ENCODE results near the gene WDTC1. TPM values are rescaled to one million over a fixed set of nuclear protein-coding genes. Genes with fewer than 3 reads are reported as not detected.
A peak's percentile ranks its signal among the peaks of the same experiment; 100 is the strongest.

Gene WDTC1
- total and polyA plus RNA-seq, 4 donors: 19.8 to 41.0 (median 30.2) TPM

DNA sequence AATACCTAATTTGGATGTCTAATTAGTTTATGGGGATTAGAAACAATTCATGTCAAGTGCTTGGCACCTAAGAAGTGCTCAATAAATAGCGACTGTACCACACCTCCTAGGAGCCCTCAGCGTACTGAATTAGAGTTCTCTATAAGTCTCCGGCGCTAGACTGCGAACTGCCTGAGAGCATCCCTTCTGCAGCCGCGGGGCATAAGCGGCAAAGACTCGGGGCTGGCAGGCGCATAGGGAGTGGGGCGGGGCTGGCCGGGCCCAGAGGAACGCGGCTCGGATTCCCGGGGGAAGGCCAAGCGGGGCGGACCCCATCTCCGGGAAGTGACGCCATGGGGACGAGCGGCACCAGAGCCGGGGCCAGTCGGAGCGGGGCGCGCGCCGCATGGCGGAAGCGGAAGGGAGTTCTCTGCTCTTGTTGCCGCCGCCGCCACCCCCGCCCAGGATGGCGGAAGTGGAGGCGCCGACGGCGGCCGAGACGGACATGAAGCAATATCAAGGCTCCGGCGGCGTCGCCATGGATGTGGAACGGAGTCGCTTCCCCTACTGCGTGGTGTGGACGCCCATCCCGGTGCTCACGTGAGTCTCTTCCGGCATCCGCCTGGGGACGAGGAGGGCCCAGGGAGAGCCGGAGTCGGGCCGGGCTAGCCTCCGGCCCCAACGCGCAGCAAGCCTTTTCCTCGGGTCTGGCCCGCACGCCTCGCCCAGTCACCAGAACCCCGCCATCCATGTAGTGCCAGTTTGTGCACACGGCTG lies 87.6 kb downstream of the WDTC1 start, which contains the start of gene TMEM222:
Gene TMEM222, plus strand, starts transcription at position 351 of the 756 bp plus-strand sequence. Its CDS starts 35 bp downstream, at position 386.
- no peaks in the 10 kb centered on the region for H3K27me3 ChIP-seq (ENCODE audit: control insufficient read depth in 3 of 3, insufficient read depth in 3 of 3, low read length in 2 of 3)
- DNase-seq (peak; percentile 97 to 98 (median 98)), ATAC-seq (ENCODE audit: insufficient read depth, low FRiP score) (peak; percentile 99)
- WGBS, 2 donors: 0% methylated on average over 67 of the region's 67 CpGs
- peaks cover 2 to 13% (median 8%) of the 10 kb centered on the region in 5 donors for H3K4me1 ChIP-seq (ENCODE audit: control insufficient read depth in 5 of 5, insufficient read depth in 5 of 5, low read length in 5 of 5)
- H3K4me3 ChIP-seq: peak within 1 kb of the TSS; percentile 73
- H3K9ac ChIP-seq (ENCODE audit: insufficient read depth in 1 of 2, low read length in 2 of 2): peak within 1 kb of the TSS; percentile 58 to 69
- peak within 1 kb of the TSS; percentile 86 to 90 for H3K27ac ChIP-seq (ENCODE audit: low read depth in 1 of 2, low read length in 1 of 2)
- peaks cover 0 to 13% (median 10%) of the 10 kb centered on the region in 4 donors for H3K36me3 ChIP-seq (ENCODE audit: control insufficient read depth in 4 of 4, insufficient read depth in 4 of 4, low read length in 4 of 4)
- H3K9me3 ChIP-seq (ENCODE audit: control insufficient read depth in 4 of 4, insufficient read depth in 3 of 4, low read length in 3 of 4): no peaks in the 10 kb centered on the region
- no peak for TF ChIP-seq CTCF (IDR thresholded peaks at IDR 0.05; ENCODE audit: control extremely low read depth, extremely low read depth)

DNA sequence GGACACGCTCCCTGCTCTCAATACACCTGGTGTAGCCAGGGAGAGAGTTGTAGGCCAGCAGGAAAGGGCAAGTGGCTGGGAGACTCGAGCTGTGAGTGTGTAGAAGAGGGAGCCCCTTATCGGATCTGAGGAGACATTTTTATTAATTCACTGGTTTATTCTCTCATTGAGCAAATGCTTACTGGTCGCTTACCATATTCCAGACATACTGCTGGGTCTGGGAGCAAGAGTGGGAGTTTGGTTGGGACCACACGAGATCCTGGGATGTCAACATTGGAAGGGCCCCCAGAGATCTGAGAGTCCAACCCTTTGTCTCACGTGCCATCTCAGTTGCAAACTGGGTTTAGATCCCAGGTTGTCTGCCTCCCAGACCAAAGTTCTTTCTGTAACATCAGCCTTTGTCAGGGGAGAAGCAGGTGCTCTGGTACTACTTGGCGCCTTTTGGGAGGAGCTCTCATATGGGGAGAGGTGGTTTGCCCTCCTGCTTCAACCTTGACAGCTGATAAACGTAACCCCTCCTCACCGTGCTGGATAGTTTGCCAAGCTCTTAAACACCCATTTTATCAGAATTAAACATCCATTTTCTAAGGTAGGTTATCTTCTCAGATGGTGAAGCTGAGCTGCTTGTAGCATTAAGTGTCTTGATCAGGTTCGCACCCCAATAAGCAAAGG lies 88.3 kb downstream of the WDTC1 start:
- Histone ChIP-seq H3K27ac (ENCODE audit: low read depth in 1 of 2, low read length in 1 of 2) (peak overlapping the region; percentile 86 to 90), H3K9me3 (ENCODE audit: control insufficient read depth in 4 of 4, insufficient read depth in 3 of 4, low read length in 3 of 4) (no peaks in the 10 kb centered on the region), H3K4me1 (ENCODE audit: control insufficient read depth in 5 of 5, insufficient read depth in 5 of 5, low read length in 5 of 5) (peaks cover 2 to 13% (median 8%) of the 10 kb centered on the region in 5 donors), H3K27me3 (ENCODE audit: control insufficient read depth in 3 of 3, insufficient read depth in 3 of 3, low read length in 2 of 3) (no peaks in the 10 kb centered on the region), H3K4me3 (peak overlapping the region; percentile 73), H3K36me3 (ENCODE audit: control insufficient read depth in 4 of 4, insufficient read depth in 4 of 4, low read length in 4 of 4) (peaks cover 0 to 16% (median 10%) of the 10 kb centered on the region in 4 donors), H3K9ac (ENCODE audit: insufficient read depth in 1 of 2, low read length in 2 of 2) (peak overlapping the region; percentile 58 to 69)
- no peak for DNase-seq
- no peak for TF ChIP-seq CTCF (IDR thresholded peaks at IDR 0.05; ENCODE audit: control extremely low read depth, extremely low read depth)
- WGBS, 2 donors: 8 to 12% methylated on average over 10 of the region's 10 CpGs
- ATAC-seq (ENCODE audit: insufficient read depth, low FRiP score): no peak

GRCh38 chr1:27325286-27325685 lies 90.9 kb downstream of the WDTC1 start:
- Histone ChIP-seq H3K4me3 (no peak overlapping the region), H3K9ac (ENCODE audit: insufficient read depth in 1 of 2, low read length in 2 of 2) (no peak overlapping the region), H3K36me3 (ENCODE audit: control insufficient read depth in 4 of 4, insufficient read depth in 4 of 4, low read length in 4 of 4) (peaks cover 0 to 28% (median 10%) of the 10 kb centered on the region in 4 donors), H3K9me3 (ENCODE audit: control insufficient read depth in 4 of 4, insufficient read depth in 3 of 4, low read length in 3 of 4) (no peaks in the 10 kb centered on the region), H3K27ac (ENCODE audit: low read depth in 1 of 2, low read length in 1 of 2) (no peak overlapping the region), H3K27me3 (ENCODE audit: control insufficient read depth in 3 of 3, insufficient read depth in 3 of 3, low read length in 2 of 3) (no peaks in the 10 kb centered on the region), H3K4me1 (ENCODE audit: control insufficient read depth in 5 of 5, insufficient read depth in 5 of 5, low read length in 5 of 5) (peaks cover 2 to 13% (median 8%) of the 10 kb centered on the region in 5 donors)
- 92 to 94% methylated on average over 15 of the region's 15 CpGs for WGBS, 2 donors
- no peak for ATAC-seq (ENCODE audit: insufficient read depth, low FRiP score)
- TF ChIP-seq CTCF (IDR thresholded peaks at IDR 0.05; ENCODE audit: control extremely low read depth, extremely low read depth): no peak
- no peak for DNase-seq

Data from lung (tissue), 12 donors.